HG03064 (cell line): Measurements from ENCODE around the gene SFXN5.
A peak's percentile ranks its signal among the peaks of the same experiment; 100 is the strongest.

Experiments used
- ATAC-seq: cut with Tn5 transposase; IDR thresholded peaks from one replicate; pipeline ENCODE4 v1.9.1; 2021; ENCODE audit warnings: low read depth; ENCODE audit not compliant: unreplicated experiment

Gene SFXN5

GRCh38 chr2:72983500-72984161 lies 87.9 kb downstream of the SFXN5 start:
- no peak for ATAC-seq

GRCh38 chr2:72982781-72983499 lies 88.6 kb downstream of the SFXN5 start:
- no peak for ATAC-seq

- ATAC-seq: no peak
Measured at GRCh38 chr2:72982219-72982618, 89.3 kb downstream of the SFXN5 start.

GRCh38 chr2:72981536-72981935 lies 90.0 kb downstream of the SFXN5 start:
- ATAC-seq: no peak

- no peak for ATAC-seq
Measured at GRCh38 chr2:72980535-72981217, 90.8 kb downstream of the SFXN5 start.

- ATAC-seq: no peak
Measured at GRCh38 chr2:72979896-72980295, 91.6 kb downstream of the SFXN5 start.

GRCh38 chr2:72975017-72975416 lies 96.5 kb downstream of the SFXN5 start:
- ATAC-seq: no peak

GRCh38 chr2:72974436-72974754 lies 97.1 kb downstream of the SFXN5 start:
- no peak for ATAC-seq

GRCh38 chr2:72973566-72974435 lies 97.7 kb downstream of the SFXN5 start:
- ATAC-seq: peak; percentile 65

- ATAC-seq: no peak
Measured at GRCh38 chr2:72973137-72973535, 98.4 kb downstream of the SFXN5 start.

GRCh38 chr2:72972352-72973136 lies 99.0 kb downstream of the SFXN5 start:
- ATAC-seq: no peak

GRCh38 chr2:72971036-72971435 lies 100.5 kb downstream of the SFXN5 start:
- ATAC-seq: no peak

- ATAC-seq: no peak
Measured at GRCh38 chr2:72969706-72970105, 101.8 kb downstream of the SFXN5 start.

GRCh38 chr2:72968286-72968685 lies 103.2 kb downstream of the SFXN5 start:
- ATAC-seq: no peak

- ATAC-seq: no peak
Measured at GRCh38 chr2:72965770-72966450, 105.6 kb downstream of the SFXN5 start.

- no peak for ATAC-seq
Measured at GRCh38 chr2:72965016-72965415, 106.5 kb downstream of the SFXN5 start.

GRCh38 chr2:72964146-72964525 lies 107.4 kb downstream of the SFXN5 start:
- no peak for ATAC-seq

- ATAC-seq: no peak
Measured at GRCh38 chr2:72963423-72964145, 107.9 kb downstream of the SFXN5 start.

GRCh38 chr2:72962911-72963310 lies 108.6 kb downstream of the SFXN5 start:
- ATAC-seq: no peak
